Effector CD8-positive, alpha-beta T cell (primary cell): ENCODE results near the gene UGT1A9.
A peak's percentile ranks its signal among the peaks of the same experiment; 100 is the strongest.
"Not testable (repeated sequence)": the region's sequence is repeated elsewhere in the genome, so short reads cannot be mapped to it uniquely, and the experiment has no call there.

Experiments
- DNase-seq: peaks from one replicate; lab custom pipeline; 2025; lab: John Stamatoyannopoulos, UW

The UGT1A9 gene

DNA sequence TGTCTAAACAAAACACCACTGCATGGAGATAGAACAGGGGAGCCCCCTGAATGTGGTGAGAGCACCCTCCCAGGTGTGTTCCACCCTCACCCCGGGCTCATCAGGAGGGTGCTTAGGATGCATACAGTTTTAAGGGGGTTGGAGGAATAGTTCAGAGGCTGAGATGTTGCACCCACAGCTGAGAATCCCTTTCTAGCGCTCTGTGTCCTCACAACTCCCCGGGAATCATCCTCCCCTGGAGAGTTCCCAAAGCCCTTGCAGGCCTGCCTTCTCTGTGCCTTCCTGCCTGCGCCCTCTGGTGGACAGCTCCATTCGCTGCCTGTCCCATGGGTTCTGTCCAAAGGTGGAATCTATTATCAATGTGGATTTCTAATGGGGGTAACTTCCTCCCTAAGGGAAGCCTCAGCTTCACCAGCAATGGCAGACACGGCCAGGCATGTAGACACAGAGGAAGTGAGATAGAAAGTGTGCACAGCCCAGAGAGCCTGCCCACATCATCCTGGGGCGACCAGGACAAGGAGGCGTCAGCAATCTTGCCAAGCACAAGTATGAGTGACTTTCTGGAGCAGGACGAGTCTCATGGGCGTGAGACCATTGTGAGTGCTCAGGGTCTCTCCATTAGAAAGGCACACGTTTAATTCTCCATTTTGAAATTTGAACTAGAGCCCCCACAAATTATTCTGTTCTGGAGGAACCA is 39.8 kb downstream of the UGT1A9 start:
- DNase-seq: peak; percentile 35

- DNase-seq: no peak
Observed at GRCh38 chr2:233712611-233713261, 41.0 kb downstream of the UGT1A9 start, which contains the start of gene UGT1A5. Gene UGT1A5 (plus strand): TSS chr2:233712907. CDS start chr2:233712992, 85 bp downstream.

DNA sequence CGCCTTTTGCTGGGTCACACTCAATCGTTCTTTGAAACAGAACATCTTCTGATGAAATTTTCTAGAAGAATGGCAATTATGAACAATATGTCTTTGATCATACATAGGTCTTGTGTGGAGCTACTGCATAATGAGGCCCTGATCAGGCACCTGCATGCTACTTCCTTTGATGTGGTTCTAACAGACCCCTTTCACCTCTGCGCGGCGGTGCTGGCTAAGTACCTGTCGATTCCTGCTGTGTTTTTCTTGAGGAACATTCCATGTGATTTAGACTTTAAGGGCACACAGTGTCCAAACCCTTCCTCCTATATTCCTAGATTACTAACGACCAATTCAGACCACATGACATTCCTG is 41.5 kb downstream of the UGT1A9 start:
- DNase-seq: no peak

- no peak for DNase-seq
Observed at GRCh38 chr2:233714121-233714520, 42.4 kb downstream of the UGT1A9 start.

DNA sequence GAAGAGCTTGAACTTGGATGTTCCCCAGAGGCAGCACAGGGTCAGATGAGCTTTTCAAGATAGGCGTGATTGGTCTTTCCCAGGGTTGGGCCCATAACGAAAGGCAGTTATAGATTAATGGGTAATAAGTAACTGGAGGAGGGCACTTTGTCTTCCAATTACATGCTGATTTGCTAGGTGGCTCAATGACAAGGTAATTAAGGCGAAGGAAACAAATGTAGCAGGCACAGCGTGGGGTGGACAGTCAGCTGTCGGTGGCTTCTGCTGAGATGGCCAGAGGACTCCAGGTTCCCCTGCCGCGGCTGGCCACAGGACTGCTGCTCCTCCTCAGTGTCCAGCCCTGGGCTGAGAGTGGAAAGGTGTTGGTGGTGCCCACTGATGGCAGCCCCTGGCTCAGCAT is 46.9 kb downstream of the UGT1A9 start, which contains the start of gene UGT1A4:
Gene UGT1A4, plus strand, starts transcription at position 185 of the 400 bp plus-strand sequence. Its CDS starts 85 bp downstream, at position 270.
- no peak for DNase-seq

- DNase-seq: no peak
Observed at GRCh38 chr2:233728723-233729301, 57.1 kb downstream of the UGT1A9 start, which contains the start of gene UGT1A3. Gene UGT1A3 (plus strand): TSS chr2:233729042. CDS start chr2:233729127, 85 bp downstream.

GRCh38 chr2:233736868-233737653 is 65.4 kb downstream of the UGT1A9 start:
- not testable (repeated sequence) for DNase-seq

GRCh38 chr2:233740870-233741269 is 69.2 kb downstream of the UGT1A9 start:
- no peak for DNase-seq

DNA sequence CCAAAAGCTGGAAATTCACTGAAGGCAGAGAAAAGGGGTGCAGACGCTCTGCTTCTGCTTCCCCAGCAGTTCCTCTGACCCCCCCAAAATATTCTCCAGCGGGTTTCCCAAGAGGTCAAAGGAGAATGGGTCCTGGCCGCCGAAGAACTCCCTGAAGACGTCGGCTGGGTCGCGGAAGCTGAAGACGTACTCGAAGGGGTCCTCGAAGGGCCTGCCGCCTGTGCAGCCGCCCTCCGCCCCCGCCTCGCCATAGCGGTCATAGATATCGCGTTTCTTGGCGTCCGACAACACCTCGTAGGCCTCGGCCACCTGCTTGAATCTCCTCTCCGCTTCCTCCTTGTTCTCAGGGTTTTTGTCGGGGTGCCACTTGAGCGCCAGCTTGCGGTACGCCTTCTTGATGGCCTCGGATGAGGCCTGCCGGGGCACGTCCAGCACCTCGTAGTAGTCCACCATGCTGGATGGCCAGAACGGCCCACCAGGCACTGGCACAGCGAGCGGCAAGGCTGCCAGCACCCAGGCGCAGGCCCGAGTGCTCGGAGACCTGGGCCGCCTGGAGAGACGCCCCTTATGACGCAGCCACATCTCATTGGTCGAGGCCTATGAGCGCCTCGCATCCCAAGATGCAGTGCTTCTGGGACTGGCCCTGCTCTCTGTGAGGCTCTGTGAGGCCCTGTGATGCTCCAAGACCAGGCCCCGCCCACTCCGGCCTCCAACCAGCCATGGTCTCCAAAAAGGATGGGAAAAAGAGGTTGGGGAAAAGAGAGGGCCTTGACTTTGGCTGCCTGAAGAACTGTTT is 72.0 kb downstream of the UGT1A9 start:
- DNase-seq: no peak

DNA sequence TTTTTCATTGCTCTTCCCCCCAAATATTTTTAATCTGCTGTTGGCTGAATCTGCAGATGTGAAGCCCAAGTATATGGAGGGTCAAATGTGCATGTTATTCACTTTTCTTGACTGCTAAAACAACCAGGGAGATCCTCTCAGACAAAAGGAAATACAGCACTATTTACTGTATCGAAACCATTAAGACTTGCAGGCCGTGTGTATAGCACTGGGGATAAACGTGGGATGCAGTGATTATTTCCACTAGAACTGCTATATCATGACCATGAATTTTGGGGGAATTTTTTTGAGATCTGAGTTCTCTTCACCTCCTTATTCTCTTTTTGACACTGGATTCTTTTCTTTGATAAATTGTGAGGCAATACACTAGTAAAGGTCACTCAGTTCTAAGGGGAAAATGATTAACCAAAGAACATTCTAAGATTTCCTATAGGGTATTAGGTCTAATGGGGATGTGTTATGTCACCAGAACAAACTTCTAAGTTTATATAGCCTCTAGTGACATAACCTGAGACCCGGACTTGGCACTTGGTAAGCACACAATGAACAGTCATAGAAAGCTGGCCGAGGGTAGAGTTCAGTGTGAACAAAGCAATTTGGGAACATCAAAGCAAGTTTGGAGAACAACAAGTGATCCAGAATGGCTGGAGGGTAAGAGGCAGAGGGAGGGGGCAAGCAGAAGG is 73.5 kb downstream of the UGT1A9 start:
- no peak for DNase-seq

DNA sequence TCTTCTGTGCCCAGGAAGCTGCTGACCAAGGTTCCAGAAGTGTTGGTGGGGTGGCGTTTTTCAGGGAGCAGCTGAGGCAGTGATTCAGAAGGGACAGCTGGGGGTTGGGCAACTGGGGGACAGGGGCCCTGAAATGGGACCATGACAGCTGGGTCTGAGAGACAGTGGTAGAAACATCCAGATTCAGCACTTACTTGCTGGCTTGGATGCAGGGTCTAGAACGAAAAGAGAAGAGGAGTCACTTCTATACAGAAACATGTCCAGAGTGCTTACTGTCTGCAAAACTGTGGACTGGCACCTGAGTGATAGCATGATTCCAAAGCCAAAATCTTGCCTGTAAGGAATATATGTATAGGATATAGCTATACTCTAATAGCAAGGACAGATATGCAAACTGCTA is 74.1 kb downstream of the UGT1A9 start:
- not testable (repeated sequence) for DNase-seq

DNA sequence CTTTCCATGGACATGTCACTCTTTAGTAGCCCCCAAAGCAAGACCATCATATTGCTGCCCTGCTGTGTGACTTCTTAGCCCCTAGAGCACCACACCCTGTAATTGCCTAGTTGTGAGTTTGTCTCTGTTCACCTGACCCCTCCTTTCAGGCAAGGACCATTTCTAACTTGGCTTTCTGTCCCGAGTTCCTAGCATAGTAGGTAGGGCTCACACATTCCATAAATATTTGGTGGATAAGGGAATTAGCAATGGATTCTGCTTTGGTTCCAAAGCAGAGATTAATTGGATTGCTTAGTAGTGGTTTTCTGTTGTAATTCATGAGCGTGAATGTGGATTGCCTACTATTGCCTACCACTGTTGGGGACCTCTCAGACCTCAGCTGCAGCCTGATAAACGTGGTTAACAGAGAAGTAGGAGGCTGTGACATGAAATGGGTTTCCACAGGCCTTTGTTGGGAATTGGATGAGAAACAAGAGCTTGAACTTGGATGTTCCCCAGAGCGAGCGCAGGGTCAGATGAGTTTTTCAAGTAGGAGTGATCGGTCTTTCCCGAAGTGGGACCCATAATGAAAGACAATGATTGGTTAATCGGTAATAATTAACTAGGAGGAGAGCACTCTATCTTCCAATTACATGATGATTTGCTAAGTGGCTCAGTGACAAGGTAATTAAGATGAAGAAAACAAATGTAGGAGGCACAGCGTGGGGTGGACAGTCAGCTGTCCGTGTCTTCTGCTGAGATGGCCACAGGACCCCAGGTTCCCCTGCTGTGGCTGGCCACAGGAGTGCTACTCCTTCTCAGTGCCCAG is 75.0 kb downstream of the UGT1A9 start:
- no peak for DNase-seq

- DNase-seq: no peak
Observed at GRCh38 chr2:233747283-233747544, 75.5 kb downstream of the UGT1A9 start.

GRCh38 chr2:233750689-233751088 is 79.0 kb downstream of the UGT1A9 start:
- DNase-seq: not testable (repeated sequence)

DNA sequence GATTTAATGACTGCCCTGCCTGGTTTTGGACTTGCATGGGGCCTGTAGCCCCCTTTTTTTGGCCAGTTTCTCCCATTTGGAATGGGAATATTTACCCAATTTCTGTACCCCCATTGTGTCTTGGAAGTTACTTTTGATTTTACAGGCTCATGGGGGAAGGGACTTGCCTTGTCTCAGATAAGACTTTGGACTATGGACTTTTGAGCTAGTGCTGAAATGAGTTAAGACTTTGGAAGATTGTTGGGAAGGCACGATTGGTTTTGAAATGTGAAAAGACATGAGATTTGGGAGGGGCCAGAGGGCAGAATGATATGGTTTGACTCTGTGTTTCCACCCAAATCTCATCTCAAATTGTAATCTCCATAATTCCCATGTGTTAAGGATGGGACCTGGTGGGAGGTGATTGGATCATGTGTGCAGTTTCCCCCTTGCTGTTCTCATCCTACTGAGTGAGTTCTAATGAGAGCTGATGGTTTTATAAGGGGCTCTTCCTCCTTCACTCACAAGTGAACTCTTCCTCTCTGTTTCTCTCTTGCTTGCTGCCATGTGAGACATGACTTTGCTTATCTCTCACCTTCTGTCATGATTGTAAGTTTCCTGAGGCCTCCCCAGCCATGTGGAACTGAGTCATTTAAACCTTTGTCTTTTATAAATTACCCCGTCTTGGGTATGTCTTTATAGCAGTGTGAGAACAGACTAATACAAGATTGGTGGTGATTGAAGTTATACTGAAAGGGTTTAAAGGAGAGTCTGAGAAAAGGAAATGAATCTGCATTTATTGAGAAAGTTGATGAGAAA is 79.7 kb downstream of the UGT1A9 start:
- DNase-seq: not testable (repeated sequence)

DNA sequence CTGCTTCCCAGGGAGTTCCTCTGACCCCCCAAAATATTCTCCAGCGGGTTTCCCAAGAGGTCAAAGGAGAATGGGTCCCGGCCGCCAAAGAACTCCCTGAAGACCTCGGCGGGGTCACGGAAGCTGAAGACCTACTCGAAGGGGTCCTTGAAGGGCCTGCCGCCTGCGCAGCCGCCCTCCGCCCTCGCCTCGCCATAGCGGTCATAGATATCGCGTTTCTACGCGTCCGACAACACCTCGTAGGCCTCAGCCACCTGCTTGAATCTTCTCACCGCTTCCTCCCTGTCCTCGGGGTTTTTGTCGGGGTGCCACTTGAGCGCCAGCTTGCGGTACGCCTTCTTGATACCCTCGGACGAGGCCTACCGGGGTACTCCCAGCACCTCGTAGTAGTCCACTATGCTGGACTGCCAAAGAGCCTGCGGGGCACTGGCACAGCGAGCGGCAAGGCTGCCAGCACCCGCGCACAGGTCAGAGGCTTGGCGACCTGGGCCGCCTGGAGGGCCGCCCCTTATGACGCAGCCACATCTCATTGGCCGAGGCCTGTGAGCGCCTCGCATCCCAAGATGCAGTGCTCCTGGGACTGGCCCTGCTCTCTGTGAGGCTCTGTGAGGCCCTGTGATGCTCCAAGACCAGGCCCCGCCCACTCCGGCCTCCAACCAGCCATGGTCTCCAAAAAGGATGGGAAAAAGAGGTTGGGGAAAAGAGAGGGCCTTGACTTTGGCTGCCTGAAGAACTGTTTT is 83.3 kb downstream of the UGT1A9 start:
- DNase-seq: no peak

DNA sequence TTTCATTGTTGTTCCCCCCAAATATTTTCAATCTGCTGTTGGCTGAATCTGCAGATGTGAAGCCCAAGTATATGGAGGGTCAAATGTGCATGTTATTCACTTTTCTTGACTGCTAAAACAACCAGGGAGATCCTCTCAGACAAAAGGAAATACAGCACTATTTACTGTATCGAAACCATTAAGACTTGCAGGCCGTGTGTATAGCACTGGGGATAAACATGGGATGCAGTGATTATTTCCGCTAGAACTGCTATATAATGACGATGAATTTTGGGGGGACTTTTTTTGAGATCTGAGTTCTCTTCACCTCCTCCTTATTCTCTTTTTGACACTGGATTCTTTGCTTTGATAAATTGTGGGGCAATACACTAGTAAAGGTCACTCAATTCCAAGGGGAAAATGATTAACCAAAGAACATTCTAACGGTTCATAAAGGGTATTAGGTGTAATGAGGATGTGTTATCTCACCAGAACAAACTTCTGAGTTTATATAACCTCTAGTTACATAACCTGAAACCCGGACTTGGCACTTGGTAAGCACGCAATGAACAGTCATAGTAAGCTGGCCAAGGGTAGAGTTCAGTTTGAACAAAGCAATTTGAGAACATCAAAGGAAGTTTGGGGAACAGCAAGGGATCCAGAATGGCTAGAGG is 84.9 kb downstream of the UGT1A9 start:
- no peak for DNase-seq

- no peak for DNase-seq
Observed at GRCh38 chr2:233758141-233758540, 86.4 kb downstream of the UGT1A9 start.
